ENCODE data around the gene TEX35.

The TEX35 gene

GRCh38 chr1:178512566-178513277, at the start of gene TEX35:
Gene TEX35 (plus strand): TSS chr1:178513109. CDS start chr1:178513189, 80 bp downstream.
- DNase-seq (ENCODE audit: insufficient read length, low spot score): no peak
- no peak for FAIRE-seq
- TF ChIP-seq POLR2A (IDR thresholded peaks at IDR 0.05; ENCODE audit: low read depth, low read length): no peak

- FAIRE-seq (no peak), DNase-seq (ENCODE audit: insufficient read length, low spot score) (no peak)
- TF ChIP-seq POLR2A (IDR thresholded peaks at IDR 0.05; ENCODE audit: low read depth, low read length): no peak
Measured at GRCh38 chr1:178464141-178464540, 48.8 kb upstream of the TEX35 start.

- DNase-seq (ENCODE audit: insufficient read length, low spot score) (no peak), FAIRE-seq (no peak)
- TF ChIP-seq POLR2A (IDR thresholded peaks at IDR 0.05; ENCODE audit: low read depth, low read length): no peak
Measured at GRCh38 chr1:178464566-178464965, 48.3 kb upstream of the TEX35 start.

GRCh38 chr1:178465011-178465410, 47.9 kb upstream of the TEX35 start:
- DNase-seq (ENCODE audit: insufficient read length, low spot score): no peak
- TF ChIP-seq POLR2A (IDR thresholded peaks at IDR 0.05; ENCODE audit: low read depth, low read length): no peak
- FAIRE-seq: peak; percentile 27

- TF ChIP-seq POLR2A (IDR thresholded peaks at IDR 0.05; ENCODE audit: low read depth, low read length): no peak
- FAIRE-seq (no peak), DNase-seq (ENCODE audit: insufficient read length, low spot score) (no peak)
Measured at GRCh38 chr1:178467837-178468236, 45.1 kb upstream of the TEX35 start.

- FAIRE-seq (no peak), DNase-seq (ENCODE audit: insufficient read length, low spot score) (no peak)
- TF ChIP-seq POLR2A (IDR thresholded peaks at IDR 0.05; ENCODE audit: low read depth, low read length): no peak
Measured at GRCh38 chr1:178470411-178470960, 42.4 kb upstream of the TEX35 start.

- FAIRE-seq: no peak
- no peak for DNase-seq (ENCODE audit: insufficient read length, low spot score)
- no peak for TF ChIP-seq POLR2A (IDR thresholded peaks at IDR 0.05; ENCODE audit: low read depth, low read length)
Measured at GRCh38 chr1:178472531-178472930, 40.4 kb upstream of the TEX35 start.

- no peak for TF ChIP-seq POLR2A (IDR thresholded peaks at IDR 0.05; ENCODE audit: low read depth, low read length)
- FAIRE-seq (no peak), DNase-seq (ENCODE audit: insufficient read length, low spot score) (no peak)
Measured at GRCh38 chr1:178477373-178477772, 35.5 kb upstream of the TEX35 start.

- FAIRE-seq (no peak), DNase-seq (ENCODE audit: insufficient read length, low spot score) (no peak)
Measured at GRCh38 chr1:178477841-178478240, 35.1 kb upstream of the TEX35 start.

GRCh38 chr1:178483251-178483957, 29.5 kb upstream of the TEX35 start:
- no peak for TF ChIP-seq POLR2A (IDR thresholded peaks at IDR 0.05; ENCODE audit: low read depth, low read length)
- FAIRE-seq (no peak), DNase-seq (ENCODE audit: insufficient read length, low spot score) (no peak)

More at GRCh38 chr1:178477841-178478240, 35.1 kb upstream of the TEX35 start:
- no peak for TF ChIP-seq POLR2A (IDR thresholded peaks at IDR 0.05; ENCODE audit: low read depth, low read length)

- no peak for FAIRE-seq
- DNase-seq (ENCODE audit: insufficient read length, low spot score): no peak
- TF ChIP-seq POLR2A (IDR thresholded peaks at IDR 0.05; ENCODE audit: low read depth, low read length): no peak
Measured at GRCh38 chr1:178484698-178485225, 28.1 kb upstream of the TEX35 start.

GRCh38 chr1:178485541-178485981, 27.3 kb upstream of the TEX35 start:
- FAIRE-seq (no peak), DNase-seq (ENCODE audit: insufficient read length, low spot score) (no peak)
- no peak for TF ChIP-seq POLR2A (IDR thresholded peaks at IDR 0.05; ENCODE audit: low read depth, low read length)

- no peak for TF ChIP-seq POLR2A (IDR thresholded peaks at IDR 0.05; ENCODE audit: low read depth, low read length)
- DNase-seq (ENCODE audit: insufficient read length, low spot score) (no peak), FAIRE-seq (no peak)
Measured at GRCh38 chr1:178486100-178487069, 26.5 kb upstream of the TEX35 start.

Data from H54 (cell line).